ENCODE measurements around the gene TIPIN.

DNA sequence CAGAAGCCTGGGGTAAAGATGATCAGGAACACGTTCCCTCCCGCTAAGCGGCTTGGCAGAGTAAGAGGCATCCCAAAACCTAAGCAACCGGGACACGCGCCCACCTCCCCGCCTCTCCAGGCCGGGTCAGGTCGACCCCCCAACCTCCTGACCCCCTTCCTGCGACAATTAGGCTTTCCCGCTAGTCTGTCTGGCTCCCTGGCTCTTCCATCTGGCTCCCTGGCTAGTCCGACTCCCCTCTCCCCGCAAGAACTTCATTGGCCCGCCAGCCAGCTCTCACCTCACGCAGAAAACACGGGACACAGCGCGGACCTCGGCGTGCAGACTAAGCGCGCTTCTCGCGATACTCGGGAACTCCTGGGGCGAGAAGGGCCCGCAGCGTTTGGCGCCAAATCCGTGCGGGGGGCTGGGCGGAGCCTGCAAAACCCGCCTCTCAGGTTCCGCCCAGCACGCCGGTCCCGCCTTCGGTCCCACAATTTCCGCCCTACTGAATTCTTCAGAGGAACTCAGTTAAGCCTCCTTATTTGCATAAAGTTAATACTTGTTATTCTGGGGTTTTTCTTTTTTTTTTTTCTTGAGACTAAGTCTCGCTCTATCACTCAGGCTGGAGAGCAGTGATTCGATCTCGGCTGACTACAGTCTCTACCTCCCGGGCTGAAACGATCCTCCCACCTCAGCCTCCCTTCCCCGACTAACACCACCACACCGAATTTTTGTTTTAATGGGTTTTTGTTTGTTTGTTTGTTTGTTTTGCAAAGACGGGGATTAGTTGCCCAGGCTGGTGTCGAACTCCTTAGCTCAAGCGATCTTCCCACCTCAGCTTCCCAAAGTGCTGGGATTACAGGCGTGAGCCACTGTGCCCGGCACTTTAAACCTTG, at the start of gene TIPIN:
- TF ChIP-seq TAF1 (IDR thresholded peaks at IDR 0.05; ENCODE audit: low read depth) (peak; percentile 79), RAD21 (IDR thresholded peaks at IDR 0.05; ENCODE audit: low read depth) (no peak), ZBTB7A (IDR thresholded peaks at IDR 0.05; ENCODE audit: low read depth) (0 out of 2 replicates have a peak, but pooled peaks have one; percentile 66), EP300 (IDR thresholded peaks at IDR 0.05; ENCODE audit: borderline replicate concordance) (no peak), FOXM1 (IDR thresholded peaks at IDR 0.05; ENCODE audit: borderline replicate concordance, low read depth) (no peak), YY1 (IDR thresholded peaks at IDR 0.05; ENCODE audit: low read depth) (no peak)
- TF ChIP-seq, protein P1, sequence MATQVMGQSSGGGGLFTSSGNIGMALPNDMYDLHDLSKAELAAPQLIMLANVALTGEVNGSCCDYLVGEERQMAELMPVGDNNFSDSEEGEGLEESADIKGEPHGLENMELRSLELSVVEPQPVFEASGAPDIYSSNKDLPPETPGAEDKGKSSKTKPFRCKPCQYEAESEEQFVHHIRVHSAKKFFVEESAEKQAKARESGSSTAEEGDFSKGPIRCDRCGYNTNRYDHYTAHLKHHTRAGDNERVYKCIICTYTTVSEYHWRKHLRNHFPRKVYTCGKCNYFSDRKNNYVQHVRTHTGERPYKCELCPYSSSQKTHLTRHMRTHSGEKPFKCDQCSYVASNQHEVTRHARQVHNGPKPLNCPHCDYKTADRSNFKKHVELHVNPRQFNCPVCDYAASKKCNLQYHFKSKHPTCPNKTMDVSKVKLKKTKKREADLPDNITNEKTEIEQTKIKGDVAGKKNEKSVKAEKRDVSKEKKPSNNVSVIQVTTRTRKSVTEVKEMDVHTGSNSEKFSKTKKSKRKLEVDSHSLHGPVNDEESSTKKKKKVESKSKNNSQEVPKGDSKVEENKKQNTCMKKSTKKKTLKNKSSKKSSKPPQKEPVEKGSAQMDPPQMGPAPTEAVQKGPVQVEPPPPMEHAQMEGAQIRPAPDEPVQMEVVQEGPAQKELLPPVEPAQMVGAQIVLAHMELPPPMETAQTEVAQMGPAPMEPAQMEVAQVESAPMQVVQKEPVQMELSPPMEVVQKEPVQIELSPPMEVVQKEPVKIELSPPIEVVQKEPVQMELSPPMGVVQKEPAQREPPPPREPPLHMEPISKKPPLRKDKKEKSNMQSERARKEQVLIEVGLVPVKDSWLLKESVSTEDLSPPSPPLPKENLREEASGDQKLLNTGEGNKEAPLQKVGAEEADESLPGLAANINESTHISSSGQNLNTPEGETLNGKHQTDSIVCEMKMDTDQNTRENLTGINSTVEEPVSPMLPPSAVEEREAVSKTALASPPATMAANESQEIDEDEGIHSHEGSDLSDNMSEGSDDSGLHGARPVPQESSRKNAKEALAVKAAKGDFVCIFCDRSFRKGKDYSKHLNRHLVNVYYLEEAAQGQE (IDR thresholded peaks at IDR 0.05; ENCODE audit: low read depth): no peak
